SU-DHL-6 (cell line): ENCODE results near the gene SPRR3.

Experiments used
- H2AFZ ChIP-seq: fragments of 200-600 bp; sonication (generic); 2 replicates; pipeline ENCODE4 v1.6.1; 2014; ENCODE audit warnings: low read depth, mild to moderate bottlenecking, moderate library complexity, mixed read lengths, antibody characterized with exemption, low read length; ENCODE audit not compliant: severe bottlenecking
- H3F3A ChIP-seq: fragments of 200-600 bp; shearing (Covaris generic); 2 replicates; pipeline ENCODE4 v1.6.0; 2016; ENCODE audit warnings: antibody characterized with exemption, mild to moderate bottlenecking; ENCODE audit not compliant: insufficient read depth
- H3K27ac ChIP-seq: fragments of 200-600 bp; sonication (generic); 2 replicates; pipeline ENCODE4 v1.5.1; 2016; ENCODE audit warnings: low read depth, mild to moderate bottlenecking, low read length, moderate library complexity, mixed read lengths
- H3K27me3 ChIP-seq: fragments of 200-600 bp; sonication (generic), shearing (Covaris generic); 2 replicates; pipeline ENCODE4 v1.6.0; 2014; ENCODE audit warnings: mild to moderate bottlenecking, low read length
- H3K36me3 ChIP-seq: fragments of 200-600 bp; sonication (generic); 2 replicates; pipeline ENCODE4 v1.6.1; 2014; ENCODE audit warnings: mild to moderate bottlenecking, low read length, mixed read lengths
- H3K4me2 ChIP-seq: fragments of 300-600, 200-600 bp; shearing (Covaris generic), sonication (generic); 2 replicates; pipeline ENCODE4 v1.6.0; 2014; ENCODE audit warnings: low read length, low read depth, mild to moderate bottlenecking; ENCODE audit not compliant: poor library complexity, severe bottlenecking
- H3K4me3 ChIP-seq: fragments of 200-600 bp; sonication (generic); 2 replicates; pipeline ENCODE4 v1.5.1; 2014; ENCODE audit warnings: antibody characterized with exemption, low read length, mild to moderate bottlenecking, mixed read lengths; ENCODE audit not compliant: insufficient read depth, poor library complexity, severe bottlenecking
- H3K79me2 ChIP-seq: fragments of 200-600 bp; sonication (generic); 2 replicates; pipeline ENCODE4 v1.6.1; 2014; ENCODE audit warnings: mild to moderate bottlenecking, low read length, moderate library complexity; ENCODE audit not compliant: insufficient read depth
- H3K9ac ChIP-seq: fragments of 200-600 bp; sonication (generic); 2 replicates; pipeline ENCODE4 v1.7.0; 2014; ENCODE audit warnings: mild to moderate bottlenecking, low read length
- H3K9me2 ChIP-seq: fragments of 200-600 bp; sonication (generic); replicated peaks from 2 replicates; pipeline ENCODE4 v1.6.1; 2014; ENCODE audit warnings: low read length; ENCODE audit not compliant: insufficient read depth
- H3K9me3 ChIP-seq: fragments of 200-600 bp; sonication (generic); 2 replicates; pipeline ENCODE4 v1.6.1; 2014; ENCODE audit warnings: low read length, mixed read lengths; ENCODE audit not compliant: insufficient read depth
- H4K20me1 ChIP-seq: fragments of 200-600 bp; sonication (generic); 2 replicates; pipeline ENCODE4 v1.6.1; 2014; ENCODE audit warnings: low read depth, mild to moderate bottlenecking, antibody characterized with exemption, low read length, moderate library complexity, mixed read lengths
- EZH2phosphoT487 ChIP-seq: fragments of 200-600 bp; sonication (generic), shearing (Covaris generic); conservative IDR thresholded peaks from 2 replicates; pipeline ENCODE4 v1.6.1; 2018; ENCODE audit warnings: mild to moderate bottlenecking, antibody characterized with exemption, low read length, moderate library complexity, mixed read lengths
- TF ChIP-seq, protein P1 (sequence below): fragments of 200-600 bp; sonication (generic); IDR thresholded peaks from one replicate; pipeline ENCODE4 v1.5.1; 2017; ENCODE audit warnings: antibody characterized with exemption, mild to moderate bottlenecking, low read length, moderate library complexity; ENCODE audit not compliant: insufficient read depth, poor library complexity, severe bottlenecking

Gene SPRR3

DNA sequence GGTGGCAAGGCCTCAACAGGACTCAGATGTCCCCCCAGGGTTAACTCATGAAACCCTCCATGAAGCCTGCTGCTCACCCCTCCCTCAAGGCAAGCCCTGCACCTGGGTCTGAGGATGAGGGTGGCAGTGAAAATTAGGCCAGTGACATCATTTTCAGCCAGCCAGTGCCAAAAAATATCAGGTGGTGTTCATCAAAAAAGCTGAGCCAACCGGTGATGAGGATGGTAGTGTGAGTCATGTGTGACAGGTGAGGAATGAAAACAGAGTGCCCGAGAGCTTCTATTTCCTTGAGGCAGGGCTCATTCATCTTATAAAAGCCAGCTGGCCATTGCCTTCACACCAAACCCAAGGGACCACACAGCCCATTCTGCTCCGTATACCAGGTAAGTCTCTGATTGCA, 17.8 kb upstream of the SPRR3 start, which contains the start of gene SPRR1A:
Gene SPRR1A, plus strand, starts transcription at position 339 of the 400 bp plus-strand sequence. CDS start 1,150 bp downstream, outside the sequence.
- H3K9me2 ChIP-seq = no peaks in the 10 kb centered on the region
- H2AFZ ChIP-seq = no peak within 1 kb of the TSS
- TF ChIP-seq, protein P1, sequence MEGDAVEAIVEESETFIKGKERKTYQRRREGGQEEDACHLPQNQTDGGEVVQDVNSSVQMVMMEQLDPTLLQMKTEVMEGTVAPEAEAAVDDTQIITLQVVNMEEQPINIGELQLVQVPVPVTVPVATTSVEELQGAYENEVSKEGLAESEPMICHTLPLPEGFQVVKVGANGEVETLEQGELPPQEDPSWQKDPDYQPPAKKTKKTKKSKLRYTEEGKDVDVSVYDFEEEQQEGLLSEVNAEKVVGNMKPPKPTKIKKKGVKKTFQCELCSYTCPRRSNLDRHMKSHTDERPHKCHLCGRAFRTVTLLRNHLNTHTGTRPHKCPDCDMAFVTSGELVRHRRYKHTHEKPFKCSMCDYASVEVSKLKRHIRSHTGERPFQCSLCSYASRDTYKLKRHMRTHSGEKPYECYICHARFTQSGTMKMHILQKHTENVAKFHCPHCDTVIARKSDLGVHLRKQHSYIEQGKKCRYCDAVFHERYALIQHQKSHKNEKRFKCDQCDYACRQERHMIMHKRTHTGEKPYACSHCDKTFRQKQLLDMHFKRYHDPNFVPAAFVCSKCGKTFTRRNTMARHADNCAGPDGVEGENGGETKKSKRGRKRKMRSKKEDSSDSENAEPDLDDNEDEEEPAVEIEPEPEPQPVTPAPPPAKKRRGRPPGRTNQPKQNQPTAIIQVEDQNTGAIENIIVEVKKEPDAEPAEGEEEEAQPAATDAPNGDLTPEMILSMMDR = no peak
- no peak for TF ChIP-seq EZH2phosphoT487
- H3K4me3 ChIP-seq = no peak within 1 kb of the TSS
- no peaks in the 10 kb centered on the region for H3K79me2 ChIP-seq
- H3K36me3 ChIP-seq = no peaks in the 10 kb centered on the region
- H3K9me3 ChIP-seq = no peaks in the 10 kb centered on the region
- no peak within 1 kb of the TSS for H3K27ac ChIP-seq
- no peak within 1 kb of the TSS for H3K4me2 ChIP-seq
- H3F3A ChIP-seq = no peaks in the 10 kb centered on the region
- no peaks in the 10 kb centered on the region for H4K20me1 ChIP-seq
- H3K9ac ChIP-seq = no peak within 1 kb of the TSS
- H3K27me3 ChIP-seq = no peaks in the 10 kb centered on the region

DNA sequence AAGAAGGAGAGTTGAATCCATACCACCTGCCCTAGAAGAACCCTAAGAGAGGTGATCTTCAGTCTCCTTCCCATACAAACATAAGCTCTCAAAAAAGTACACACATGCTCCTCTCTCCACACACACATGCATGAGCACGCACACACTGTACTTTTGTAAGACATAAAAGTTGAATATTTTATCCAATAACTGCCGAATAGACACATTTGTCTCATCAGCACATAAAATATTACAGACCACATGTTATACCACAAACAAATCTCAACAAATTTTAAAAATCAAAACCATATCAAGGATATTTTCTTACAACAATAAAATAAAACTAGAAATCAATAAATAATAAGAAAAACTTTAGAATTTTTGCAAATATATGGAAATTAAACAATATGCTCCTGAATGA, 15.0 kb upstream of the SPRR3 start:
- no peak overlapping the region for H3K4me3 ChIP-seq
- no peaks in the 10 kb centered on the region for H3K9me3 ChIP-seq
- H2AFZ ChIP-seq = no peak overlapping the region
- no peak overlapping the region for H3K4me2 ChIP-seq
- H3K27me3 ChIP-seq = no peaks in the 10 kb centered on the region
- H3F3A ChIP-seq = no peaks in the 10 kb centered on the region
- no peaks in the 10 kb centered on the region for H3K36me3 ChIP-seq
- TF ChIP-seq, protein P1 = no peak
- no peak for TF ChIP-seq EZH2phosphoT487
- no peak overlapping the region for H3K9ac ChIP-seq
- H3K27ac ChIP-seq = no peak overlapping the region
- no peaks in the 10 kb centered on the region for H4K20me1 ChIP-seq
- H3K79me2 ChIP-seq = no peaks in the 10 kb centered on the region
- no peaks in the 10 kb centered on the region for H3K9me2 ChIP-seq

DNA sequence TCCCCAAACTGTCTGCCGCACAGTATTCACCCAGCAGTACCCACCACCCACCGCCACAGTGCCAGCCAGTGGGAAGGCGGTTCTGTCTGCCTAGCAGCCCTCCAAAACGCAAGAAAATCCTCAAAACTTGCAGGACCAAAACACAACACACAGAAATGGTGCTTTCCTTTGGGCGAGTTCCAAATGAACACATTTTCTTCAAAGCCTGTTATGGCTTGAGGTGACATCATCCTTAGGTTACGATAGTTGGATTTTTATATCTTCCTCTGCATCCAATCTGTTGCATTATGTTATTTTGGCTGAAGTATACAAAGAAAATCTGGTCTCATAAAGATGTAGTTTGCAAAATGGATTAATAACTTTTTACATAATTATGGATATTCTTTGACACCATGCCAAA, 8.4 kb upstream of the SPRR3 start:
- Histone ChIP-seq H3K4me2 (no peak overlapping the region), H3K9me3 (no peaks in the 10 kb centered on the region), H3K27ac (no peak overlapping the region), H4K20me1 (no peaks in the 10 kb centered on the region), H3K79me2 (no peaks in the 10 kb centered on the region), H3K27me3 (no peaks in the 10 kb centered on the region), H2AFZ (no peak overlapping the region), H3K4me3 (no peak overlapping the region), H3K9me2 (no peaks in the 10 kb centered on the region), H3F3A (no peaks in the 10 kb centered on the region), H3K36me3 (no peaks in the 10 kb centered on the region), H3K9ac (no peak overlapping the region)
- no peak for TF ChIP-seq EZH2phosphoT487

DNA sequence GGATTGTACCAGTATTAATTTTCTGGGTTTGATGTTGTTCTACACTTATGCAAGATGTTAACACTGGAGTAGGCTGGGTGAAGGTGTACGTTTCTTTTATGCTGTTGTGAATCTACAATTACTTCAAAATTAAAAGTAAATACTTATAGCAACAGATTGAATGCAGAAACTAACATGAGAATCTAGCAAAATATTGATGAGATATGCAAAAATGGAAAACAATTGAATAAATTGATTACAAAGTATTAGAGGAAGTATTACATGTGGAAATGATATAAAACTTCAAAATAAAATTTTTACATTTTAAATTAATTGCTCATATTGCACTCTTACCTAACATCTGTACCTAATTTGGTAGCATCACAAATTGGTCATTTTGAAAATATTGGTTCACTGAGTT, 5.7 kb upstream of the SPRR3 start:
- Histone ChIP-seq H3K36me3 (no peaks in the 10 kb centered on the region), H3K4me3 (no peak overlapping the region), H3K9me3 (no peaks in the 10 kb centered on the region), H3K79me2 (no peaks in the 10 kb centered on the region), H3K27ac (no peak overlapping the region), H3F3A (no peaks in the 10 kb centered on the region), H2AFZ (no peak overlapping the region), H3K4me2 (no peak overlapping the region), H3K27me3 (no peaks in the 10 kb centered on the region), H3K9ac (no peak overlapping the region), H3K9me2 (no peaks in the 10 kb centered on the region), H4K20me1 (no peaks in the 10 kb centered on the region)
- no peak for TF ChIP-seq EZH2phosphoT487
- TF ChIP-seq, protein P1 = no peak
